Left cardiac atrium (tissue), 4 donors: ENCODE data around the gene ZNF652. TPM values are rescaled to one million over a fixed set of nuclear protein-coding genes. Genes with fewer than 3 reads are reported as not detected.
"Not testable (repeated sequence)": the region's sequence is repeated elsewhere in the genome, so short reads cannot be mapped to it uniquely, and the experiment has no call there.

Source experiments
- ATAC-seq, 2 donors: fragments of 200-7000 bp; cut with Tn5 transposase; one replicate each; pipeline ENCODE4 v1.9.1; 2020; ENCODE audit warnings: mild to moderate bottlenecking in 2 of 2, moderate library complexity in 2 of 2
- DNase-seq: peaks from one replicate; pipeline ENCODE4 v3.0.0-alpha.2; 2020
- intact Hi-C, 2 donors: fragments of 100-400 bp; cut with DNase I; formaldehyde crosslinking; loops; one replicate each; pipeline versions ENCODE4 v1.14.1 to v1.15.1; 2022 to 2023
- long read RNA-seq: library from polyadenylated mRNA; unstranded; transcript quantifications from one replicate; pipeline ENCODE4 v2.0.0, GENCODE V29; 2021
- total RNA-seq, 2 donors: library from RNA; stranded (reverse); fragmentation: NEBNext Ultra II Directional; extraction: Animal tissue kit (Norgen Biotek cat#: 25700); gene quantifications; one replicate each; pipeline ENCODE4 v1.2.1, GENCODE V29; 2021
- donor health status: DM: no; HTN: yes; CAD: no.
- donor health status: DM: no; HTN: yes; CAD: no; lungs with severe emphysema.
- donor health status: DM: yes; HTN: yes; CAD: no.
- donor health status: Dilated cardiomyopathy.

The ZNF652 gene
- 10 to 100 TPM; 23.4 to 25.2 TPM for total RNA-seq
- long read RNA-seq, partial matches to known transcripts: 0 of 1 reads
- long read RNA-seq, other reads (novel, unspliced or antisense): 1 of 1 reads

DNA sequence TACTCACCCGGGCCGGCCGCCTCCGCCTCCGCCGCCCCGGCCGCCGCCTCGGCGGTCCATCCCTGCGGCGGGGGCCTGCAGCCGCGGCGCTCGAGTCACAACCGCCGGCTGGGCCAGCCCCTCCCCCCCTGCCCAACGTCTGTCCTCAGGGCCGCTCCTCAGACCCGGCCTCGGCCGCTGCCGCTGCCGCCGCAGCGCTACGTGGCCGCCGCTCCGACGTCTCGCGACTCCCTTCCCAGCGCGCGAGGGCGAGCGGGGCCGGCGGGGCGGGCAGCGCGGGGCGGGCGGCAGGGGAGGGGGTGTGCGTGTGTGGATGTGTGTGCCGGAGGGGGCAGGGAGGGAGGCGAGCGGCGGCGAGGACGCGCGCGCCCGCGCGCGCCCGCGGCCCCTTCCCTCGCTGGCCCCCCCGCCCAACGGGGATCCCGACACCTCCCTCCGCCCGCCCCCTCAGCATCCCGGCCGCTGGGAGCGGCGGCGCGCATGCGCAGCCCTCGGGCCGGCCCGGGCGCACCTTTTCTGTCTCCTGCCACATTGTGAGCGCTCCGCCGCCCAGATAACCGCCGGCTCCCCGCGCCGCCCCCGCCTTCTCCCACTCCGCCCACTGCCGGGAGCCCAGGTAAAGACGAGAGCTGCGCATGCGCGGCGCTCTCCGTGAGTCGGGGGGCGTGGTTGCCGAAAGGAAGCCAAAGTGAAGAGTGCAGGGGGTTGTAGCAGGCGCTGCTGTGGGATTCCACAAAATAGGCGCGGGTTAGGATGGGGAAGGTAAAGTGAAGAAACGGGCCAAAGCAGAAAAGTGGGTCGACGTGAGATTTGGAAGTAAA, at the start of gene ZNF652:
Gene ZNF652 (minus strand): TSS at position 349 of the 821 bp plus-strand sequence. CDS start 44,525 bp downstream, outside the sequence.
- ATAC-seq (peak; percentile 94), DNase-seq (peak; percentile 90)
- intact Hi-C loops: loop anchor here in 1 of 2 donors (5.0 kb wide), 1 partner anchor 45 kb away; no protein-coding TSS in a partner anchor

DNA sequence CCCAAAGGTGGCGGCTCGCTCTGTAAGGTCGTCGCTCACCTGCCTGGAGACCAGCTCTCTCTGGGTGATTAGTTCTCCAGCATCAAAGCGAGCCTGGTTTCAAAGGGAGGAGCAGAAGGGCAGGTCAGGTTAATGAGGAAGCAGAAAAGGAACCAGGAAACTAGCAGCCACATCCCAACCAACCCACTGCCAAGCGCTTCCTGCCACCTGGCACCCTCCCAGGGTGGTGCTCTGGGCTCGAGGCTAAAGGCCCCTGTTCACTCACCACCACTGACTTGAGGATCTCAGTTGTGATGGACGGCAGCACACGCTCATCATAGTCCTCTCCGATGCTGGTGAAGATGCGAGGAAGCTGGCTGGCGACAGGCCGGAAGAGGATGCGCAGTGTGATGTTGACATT, 47.0 kb upstream of the ZNF652 start:
- no peak for ATAC-seq
- no peak for DNase-seq
- intact Hi-C loops: loop anchor here in 1 of 2 donors (10.0 kb wide), 1 partner anchor 146 kb away; no protein-coding TSS in a partner anchor

DNA sequence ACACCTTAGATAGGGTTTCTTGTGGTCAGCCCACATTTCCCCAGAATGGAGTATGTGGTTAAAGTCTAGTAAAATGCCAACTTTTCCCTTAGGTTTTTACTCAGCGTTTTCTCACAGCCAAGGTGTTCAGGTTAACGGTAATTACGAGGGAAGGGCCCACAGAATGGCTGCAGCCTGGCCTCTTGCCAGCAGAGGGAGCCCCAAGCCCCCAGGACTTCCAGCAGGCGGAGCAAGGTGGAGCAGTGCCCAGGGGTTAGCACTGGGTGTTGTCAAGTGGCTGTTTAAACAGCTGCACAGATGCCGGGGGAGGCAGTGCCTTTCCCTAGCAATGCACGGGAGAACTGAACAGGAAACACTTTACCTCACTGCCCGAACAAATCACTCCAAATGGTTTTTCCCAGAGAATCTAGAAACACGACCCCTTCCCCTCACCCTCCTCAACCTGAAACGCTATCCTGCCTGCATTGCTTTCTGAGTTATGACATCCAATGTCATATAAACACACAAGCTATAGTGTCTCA, 46.0 kb upstream of the ZNF652 start:
- peak; percentile 72 for DNase-seq
- intact Hi-C loops: loop anchor here in 1 of 2 donors (10.0 kb wide), 1 partner anchor 147 kb away; no protein-coding TSS in a partner anchor
- ATAC-seq: peak; percentile 73 to 79

GRCh38 chr17:49407086-49407485, 45.0 kb upstream of the ZNF652 start:
- no peak for ATAC-seq
- no peak for DNase-seq
- intact Hi-C loops: loop anchor here in 1 of 2 donors (10.0 kb wide), 1 partner anchor 148 kb away; no protein-coding TSS in a partner anchor

GRCh38 chr17:49406421-49407061, 44.5 kb upstream of the ZNF652 start:
- ATAC-seq: no peak
- no peak for DNase-seq
- intact Hi-C loops: loop anchor here in 1 of 2 donors (10.0 kb wide), 1 partner anchor 148 kb away; no protein-coding TSS in a partner anchor

DNA sequence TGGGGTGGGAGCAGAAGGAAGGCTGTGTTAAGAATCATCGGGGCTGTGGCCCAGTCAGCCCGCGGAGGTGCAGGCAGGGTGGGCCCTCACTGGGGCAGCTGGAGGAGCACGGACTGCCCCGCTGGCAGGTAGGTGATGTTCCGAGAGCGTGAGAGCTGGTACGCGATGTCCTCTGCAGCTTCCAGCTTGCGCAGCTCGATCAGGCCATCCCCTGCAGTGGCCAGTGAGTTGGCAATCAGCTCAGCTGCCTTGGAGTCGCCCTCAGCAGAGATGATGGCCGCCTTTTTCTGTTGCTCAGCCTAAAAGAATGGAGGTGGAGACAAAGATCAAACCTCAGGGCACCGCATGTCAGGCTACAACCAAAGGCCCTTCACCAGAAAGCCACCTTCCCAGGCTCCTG, 42.9 kb upstream of the ZNF652 start:
- ATAC-seq (no peak), DNase-seq (no peak)
- intact Hi-C loops: loop anchor here in 1 of 2 donors (10.0 kb wide), 1 partner anchor 150 kb away; no protein-coding TSS in a partner anchor

DNA sequence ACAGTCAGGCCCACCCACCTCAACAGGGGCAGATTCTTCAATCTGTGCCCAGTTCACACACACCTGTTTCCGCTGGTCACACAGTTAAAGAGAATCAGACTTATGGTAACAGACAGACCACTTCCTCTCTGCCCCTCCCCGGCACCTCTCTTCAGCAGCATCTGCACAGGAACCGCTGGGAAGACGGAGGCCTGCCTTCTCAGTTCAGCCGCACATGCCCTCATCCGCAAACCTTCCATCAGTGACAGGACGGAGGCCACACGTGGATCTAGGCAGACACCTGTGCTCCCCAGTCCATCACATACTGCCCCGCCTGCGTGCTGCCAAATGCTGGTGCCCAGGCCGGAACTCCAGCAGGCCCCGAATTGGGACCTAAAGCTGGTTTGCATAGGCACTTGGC, 42.3 kb upstream of the ZNF652 start:
- no peak for DNase-seq
- peak in 1 of 2 donors; percentile 29 for ATAC-seq
- intact Hi-C loops: loop anchor here in 1 of 2 donors (10.0 kb wide), 1 partner anchor 150 kb away; no protein-coding TSS in a partner anchor

DNA sequence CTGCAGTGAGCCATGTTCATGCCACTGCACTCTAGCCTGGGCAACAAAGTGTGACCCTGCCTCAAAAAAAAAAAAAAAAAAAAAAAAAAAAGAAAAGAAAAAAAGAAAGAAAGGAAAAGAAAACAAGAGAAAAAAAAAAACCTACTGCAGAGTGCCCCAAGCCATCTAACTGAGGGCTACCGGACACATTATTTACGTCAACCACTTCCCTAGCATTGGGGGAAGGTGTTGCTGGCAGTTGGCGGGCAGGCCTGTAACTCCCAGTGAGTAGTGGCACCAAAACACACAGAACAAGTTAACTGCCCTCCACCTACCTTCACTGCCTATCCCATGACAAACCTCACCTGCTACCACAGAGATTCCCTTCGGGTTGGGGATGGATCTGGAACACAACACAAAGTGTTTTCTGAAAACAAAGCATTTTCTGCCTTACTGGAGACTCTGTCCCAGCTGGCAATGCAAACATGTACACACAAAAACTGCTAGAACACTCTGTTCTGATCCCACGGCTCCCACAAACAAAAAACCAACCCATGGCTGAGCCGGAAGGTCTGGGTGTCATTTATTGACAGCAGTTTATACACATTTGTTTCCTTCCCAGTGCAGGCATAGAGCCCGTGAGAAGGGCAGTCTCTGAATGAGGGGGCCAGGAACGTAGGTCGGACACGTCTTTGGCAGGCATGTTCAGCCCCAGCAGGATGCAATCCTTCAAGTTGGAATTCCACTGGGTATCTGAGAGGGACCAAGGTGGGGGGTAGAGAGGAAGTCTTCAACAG, 41.7 kb upstream of the ZNF652 start:
- DNase-seq (no peak), ATAC-seq (no peak)
- intact Hi-C loops: loop anchor here in 1 of 2 donors (10.0 kb wide), 1 partner anchor 151 kb away; no protein-coding TSS in a partner anchor

DNA sequence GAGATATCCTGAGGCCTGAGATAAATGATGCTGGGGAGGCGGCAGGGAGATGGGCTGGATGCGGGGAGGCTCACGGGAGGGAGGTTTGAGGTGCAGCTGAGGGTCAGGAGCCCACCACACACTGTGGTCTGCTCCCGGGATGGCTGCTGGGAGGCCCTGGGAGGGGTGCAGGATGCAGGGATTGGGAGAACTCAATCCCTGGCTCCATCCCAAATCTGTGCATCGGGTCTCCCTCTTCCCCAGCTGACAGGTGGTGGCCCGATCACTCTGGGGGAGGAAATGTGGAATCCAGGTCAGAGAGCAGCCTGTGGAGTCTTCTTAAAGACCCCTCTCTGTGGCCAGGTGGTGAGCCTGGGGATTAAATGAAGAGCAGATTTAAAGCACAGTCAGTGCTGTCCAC, 40.7 kb upstream of the ZNF652 start:
- ATAC-seq (no peak), DNase-seq (no peak)
- intact Hi-C loops: loop anchor here in 1 of 2 donors (10.0 kb wide), 1 partner anchor 152 kb away; no protein-coding TSS in a partner anchor

GRCh38 chr17:49401971-49402611, 40.0 kb upstream of the ZNF652 start:
- intact Hi-C loops: loop anchor here in 1 of 2 donors (10.0 kb wide), 1 partner anchor 153 kb away; no protein-coding TSS in a partner anchor
- DNase-seq (no peak), ATAC-seq (no peak)

- intact Hi-C loops: loop anchor here in 1 of 2 donors (10.0 kb wide), 1 partner anchor 155 kb away; no protein-coding TSS in a partner anchor
- DNase-seq: no peak
These were observed 37.9 kb upstream of the ZNF652 start for GRCh38 chr17:49399995-49400394.

DNA sequence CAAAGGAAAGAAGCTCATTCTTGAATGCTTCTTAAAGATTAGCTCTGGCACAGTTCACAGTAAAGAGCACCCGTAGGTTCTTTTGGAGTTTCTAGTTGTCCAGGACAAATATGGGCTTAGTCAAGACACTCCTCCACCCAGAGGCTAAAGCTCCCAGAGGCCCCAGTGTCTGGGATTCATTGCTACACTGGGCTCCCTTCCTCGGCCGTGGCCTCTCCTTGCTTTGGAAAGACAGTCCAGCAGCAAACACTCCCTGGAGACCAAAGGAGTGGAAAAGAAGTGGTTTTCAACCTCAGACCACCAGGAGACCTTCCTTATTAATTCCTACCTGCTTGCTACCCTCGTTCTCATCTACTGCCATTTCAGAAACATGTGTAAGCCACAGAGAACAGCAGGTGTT, 35.5 kb upstream of the ZNF652 start:
- intact Hi-C loops: no loop called here
- DNase-seq (no peak), ATAC-seq (no peak)

More at GRCh38 chr17:49399995-49400394, 37.9 kb upstream of the ZNF652 start:
- ATAC-seq: no peak

- intact Hi-C loops: loop anchor here in 1 of 2 donors (2.0 kb wide), 1 partner anchor 77 kb away; no protein-coding TSS in a partner anchor
- ATAC-seq: no peak
- DNase-seq: no peak
These were observed 31.6 kb upstream of the ZNF652 start for GRCh38 chr17:49393491-49394255.

DNA sequence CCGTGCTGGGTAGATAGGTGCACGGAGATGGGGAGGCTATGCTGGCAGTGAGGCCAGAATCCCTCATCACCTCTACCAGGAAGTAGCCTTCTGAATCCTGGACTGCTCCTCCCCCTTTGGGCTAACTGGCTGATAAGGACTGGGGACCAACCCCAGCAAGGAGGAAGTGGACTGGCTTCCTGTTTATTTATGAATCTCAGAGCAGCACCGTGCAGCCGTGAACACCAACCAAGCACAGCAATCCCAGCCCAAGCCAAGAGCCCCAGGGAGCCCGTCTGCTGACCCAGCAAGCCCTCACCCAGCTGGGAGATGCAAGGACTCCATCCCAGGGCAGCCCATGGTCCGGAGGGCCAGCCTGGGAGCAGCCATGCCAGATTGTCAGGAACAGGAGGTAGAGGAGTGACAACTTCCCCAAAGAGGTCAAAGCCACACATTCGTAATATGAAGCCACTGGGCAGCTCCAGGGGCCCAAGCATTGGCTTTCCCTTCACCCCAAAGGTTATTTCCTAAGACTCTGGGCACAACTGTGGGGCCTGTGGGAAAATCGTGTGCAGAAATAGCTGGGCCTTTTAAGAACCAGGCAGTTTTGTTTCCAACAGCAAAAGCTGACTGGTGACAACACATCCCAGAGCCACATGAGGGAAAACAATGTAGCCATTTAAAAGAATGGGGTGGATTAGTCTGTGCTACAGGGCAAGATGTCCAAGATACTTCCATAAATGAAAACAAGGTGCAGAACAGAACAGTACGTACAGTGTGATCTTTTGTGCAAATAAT, 28.7 kb upstream of the ZNF652 start:
- ATAC-seq (peak; percentile 32 to 67), DNase-seq (no peak)
- intact Hi-C loops: no loop called here

GRCh38 chr17:49389514-49390347, 27.7 kb upstream of the ZNF652 start:
- DNase-seq, intact Hi-C loops: not testable (repeated sequence)
- peak in 1 of 2 donors; percentile 23 for ATAC-seq
